ENCODE results near the gene MLLT11. TPM values are rescaled to one million over a fixed set of nuclear protein-coding genes. Genes with fewer than 3 reads are reported as not detected.

MLLT11 gene, protein sequence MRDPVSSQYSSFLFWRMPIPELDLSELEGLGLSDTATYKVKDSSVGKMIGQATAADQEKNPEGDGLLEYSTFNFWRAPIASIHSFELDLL
- polyA plus RNA-seq (ENCODE audit: insufficient read length in 10 of 10): 10 to 100 TPM in 9 of 10 donors, 1 to 10 TPM in 1; 9.6 to 19.4 (median 14.1) TPM
- long read RNA-seq, donor 1, full-length matches to known transcripts: 20 of 20 reads
- long read RNA-seq, donor 1, partial matches to known transcripts: 0 of 20 reads
- long read RNA-seq, donor 1, other reads (novel, unspliced or antisense): 0 of 20 reads
- long read RNA-seq, donor 2, full-length matches to known transcripts: 11 of 19 reads
- long read RNA-seq, donor 2, partial matches to known transcripts: 8 of 19 reads
- long read RNA-seq, donor 2, other reads (novel, unspliced or antisense): 0 of 19 reads
- long read RNA-seq, donor 3: 0 reads
- long read RNA-seq, donor 4, full-length matches to known transcripts: 14 of 14 reads
- long read RNA-seq, donor 4, partial matches to known transcripts: 0 of 14 reads
- long read RNA-seq, donor 4, other reads (novel, unspliced or antisense): 0 of 14 reads
- long read RNA-seq, donor 5, full-length matches to known transcripts: 24 of 24 reads
- long read RNA-seq, donor 5, partial matches to known transcripts: 0 of 24 reads
- long read RNA-seq, donor 5, other reads (novel, unspliced or antisense): 0 of 24 reads
- long read RNA-seq, donor 6, full-length matches to known transcripts: 21 of 21 reads
- long read RNA-seq, donor 6, partial matches to known transcripts: 0 of 21 reads
- long read RNA-seq, donor 6, other reads (novel, unspliced or antisense): 0 of 21 reads
- long read RNA-seq, donor 7, full-length matches to known transcripts: 12 of 12 reads
- long read RNA-seq, donor 7, partial matches to known transcripts: 0 of 12 reads
- long read RNA-seq, donor 7, other reads (novel, unspliced or antisense): 0 of 12 reads
- long read RNA-seq, donor 8, full-length matches to known transcripts: 17 of 29 reads
- long read RNA-seq, donor 8, partial matches to known transcripts: 0 of 29 reads
- long read RNA-seq, donor 8, other reads (novel, unspliced or antisense): 12 of 29 reads
- long read RNA-seq, donor 9, full-length matches to known transcripts: 1 of 1 reads
- long read RNA-seq, donor 9, partial matches to known transcripts: 0 of 1 reads
- long read RNA-seq, donor 9, other reads (novel, unspliced or antisense): 0 of 1 reads

DNA sequence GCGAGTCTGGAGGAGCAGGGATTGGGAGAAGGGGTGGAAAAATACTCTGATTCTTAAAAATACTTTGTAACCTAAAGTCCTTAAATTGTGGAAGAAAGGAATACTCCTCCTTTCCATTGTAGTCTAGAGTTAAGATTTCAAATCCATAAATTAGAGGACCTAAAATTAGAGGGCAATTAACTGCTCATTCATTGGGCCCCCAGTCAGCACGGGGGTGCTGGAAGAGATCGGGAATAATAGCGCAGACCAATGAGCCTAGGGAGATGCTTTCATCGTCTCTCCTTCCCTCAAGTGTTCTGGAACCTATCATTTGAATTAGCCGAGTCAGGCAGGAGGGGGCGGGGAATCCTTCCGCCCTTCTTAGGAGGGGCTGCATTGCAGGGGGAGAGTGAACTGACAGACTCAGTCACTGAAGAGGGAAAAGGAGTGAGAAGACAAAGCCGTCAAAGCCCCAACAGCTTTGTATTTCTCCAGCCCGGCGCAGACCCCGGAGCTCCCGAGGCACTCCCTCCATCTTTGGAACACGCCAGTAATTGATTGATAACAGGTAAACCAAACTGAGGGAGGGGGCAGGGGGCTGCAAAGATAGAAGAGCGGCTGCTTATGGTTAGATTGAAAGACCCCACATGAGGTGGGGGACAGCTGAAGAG lies at the start of gene MLLT11:
Gene MLLT11, plus strand, starts transcription at position 391 of the 650 bp plus-strand sequence. CDS start 6,828 bp downstream, outside the sequence.
- peak; percentile 77 to 94 (median 84) for DNase-seq

DNA sequence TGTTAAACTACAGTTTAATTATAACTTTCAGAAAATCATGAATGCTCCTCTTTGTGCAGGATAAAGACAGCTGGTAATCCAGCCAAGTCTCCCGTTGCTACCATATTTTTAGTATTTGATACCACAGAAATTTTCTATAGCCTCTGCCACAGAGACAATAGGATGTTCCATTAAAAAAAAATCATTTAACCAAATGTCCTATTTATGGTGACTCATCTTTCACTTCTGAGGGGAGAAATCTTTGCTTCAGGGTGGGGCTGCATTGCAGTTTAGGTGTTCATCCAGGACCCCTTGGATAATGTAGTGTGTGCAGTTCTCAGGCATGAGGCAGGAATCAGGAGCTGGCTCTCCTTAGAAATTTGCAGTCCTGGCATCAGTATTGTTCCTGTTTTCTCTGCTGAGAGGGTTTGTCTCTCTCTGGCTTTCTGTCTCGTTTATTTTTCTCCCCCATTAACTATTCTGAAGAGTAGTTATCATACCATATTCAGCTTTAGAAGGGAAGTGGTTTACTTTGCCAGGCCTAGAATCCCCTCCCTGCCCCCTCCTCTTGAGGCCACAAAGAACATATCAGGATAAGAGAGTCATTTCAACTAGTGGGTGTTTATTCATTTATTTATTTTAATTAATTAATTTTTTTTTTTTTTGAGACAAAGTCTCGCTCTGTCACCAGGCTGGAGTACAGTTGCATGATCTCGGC lies 48.9 kb upstream of the MLLT11 start:
- DNase-seq: no peak

DNA sequence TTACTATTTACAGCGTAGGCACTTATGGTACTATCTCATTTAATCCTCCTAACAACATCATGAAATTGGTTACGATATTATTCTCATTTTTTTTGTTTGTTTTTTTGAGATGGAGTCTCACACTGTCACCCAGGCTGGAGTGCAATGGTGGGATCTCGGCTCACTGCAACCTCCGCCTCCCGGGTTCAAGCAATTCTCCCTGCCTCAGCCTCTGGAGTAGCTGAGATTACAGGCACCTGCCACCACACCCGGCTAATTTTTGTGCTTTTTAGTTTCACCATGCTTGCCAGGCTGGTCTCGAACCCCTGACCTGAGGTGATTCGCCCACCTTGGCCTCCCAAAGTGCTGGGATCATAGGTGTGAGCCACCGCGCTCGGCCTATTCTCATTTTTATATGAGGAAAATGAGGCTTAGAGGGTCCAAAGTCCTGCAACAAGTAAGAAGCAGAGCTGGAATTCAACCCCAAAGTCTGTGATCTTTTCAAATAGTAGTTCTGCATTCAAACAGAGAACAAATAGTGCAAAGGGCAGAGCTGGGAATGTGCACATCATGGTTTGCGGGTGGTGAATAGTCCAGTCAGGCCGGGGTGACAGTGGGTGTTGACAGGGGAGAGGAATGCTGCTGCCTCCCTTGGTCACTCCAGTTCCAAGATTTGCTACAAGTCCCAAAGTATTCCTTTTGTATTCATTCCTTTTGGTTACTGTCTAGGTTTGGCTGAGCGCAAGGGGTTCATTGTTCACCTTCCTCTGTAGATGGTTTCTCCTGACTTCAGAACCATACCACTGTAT lies 47.3 kb upstream of the MLLT11 start:
- no peak for DNase-seq

DNA sequence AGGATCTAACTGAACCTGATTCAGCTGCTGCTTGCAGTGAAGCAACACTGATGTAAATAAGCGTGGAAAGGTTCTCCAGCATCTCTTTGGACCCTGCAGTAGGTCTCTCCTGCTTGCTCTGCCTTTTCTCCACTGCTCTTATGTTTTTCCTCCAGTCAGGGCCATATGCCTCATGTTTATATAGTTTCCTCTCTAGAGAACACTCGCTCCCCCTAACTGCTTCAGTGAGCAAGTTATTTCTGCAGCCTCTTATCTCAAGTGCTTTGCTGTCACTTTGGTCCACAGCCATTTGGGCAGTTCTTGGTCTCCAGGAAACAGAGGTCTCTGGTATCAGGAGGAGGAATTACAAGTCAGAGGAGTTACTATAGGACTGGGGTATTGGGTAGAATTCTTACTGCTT lies 46.7 kb upstream of the MLLT11 start:
- DNase-seq: no peak

DNA sequence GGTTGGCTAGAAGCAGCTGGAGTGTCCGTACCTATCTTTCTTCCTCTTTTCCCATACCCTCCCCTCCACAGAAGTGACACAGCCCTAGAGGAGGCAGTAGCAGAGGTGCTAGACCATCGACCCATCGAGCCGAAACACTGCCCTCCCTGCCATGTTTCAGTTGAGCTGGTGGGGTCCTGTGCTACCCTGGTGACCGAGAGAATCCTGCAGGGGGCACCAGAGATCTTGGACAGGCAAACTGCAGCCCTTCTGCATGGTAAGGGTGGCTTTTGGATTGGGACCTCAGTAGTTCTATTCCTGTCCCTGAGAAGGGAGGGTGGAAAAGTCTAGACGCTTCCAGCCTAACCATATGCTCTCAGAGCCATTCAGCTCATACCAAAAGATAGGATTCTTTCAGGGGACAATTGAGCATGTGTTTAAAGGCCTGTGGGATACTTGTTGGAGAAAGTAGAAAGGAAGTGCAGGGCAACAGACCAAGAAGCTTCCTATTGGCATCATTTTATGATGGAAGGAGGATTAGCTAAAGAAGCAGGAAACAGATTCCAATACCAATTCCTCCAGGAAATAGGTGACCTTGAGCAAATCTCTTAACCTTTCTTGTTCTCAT lies 35.6 kb upstream of the MLLT11 start:
- peak; percentile 61 to 75 (median 68) for DNase-seq

DNA sequence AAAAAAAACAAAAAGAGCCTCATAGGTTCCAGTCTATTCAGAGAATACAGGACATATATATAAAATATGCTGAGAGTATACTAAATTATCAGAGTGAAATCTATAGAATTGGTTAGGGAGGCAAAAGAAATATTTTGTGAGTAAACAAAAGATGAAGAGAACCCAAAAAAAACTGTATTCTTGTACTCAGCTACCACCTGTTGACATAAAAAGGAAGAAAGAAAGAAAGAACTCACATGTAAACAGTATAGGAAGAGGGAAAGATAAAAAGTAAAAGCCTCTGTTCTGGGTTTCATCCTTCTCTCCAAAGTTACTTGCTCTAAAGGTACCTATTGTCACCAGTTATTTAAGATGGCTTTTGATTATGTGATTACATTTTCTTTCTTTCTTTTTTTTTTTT lies 33.7 kb upstream of the MLLT11 start:
- no peak for DNase-seq

DNA sequence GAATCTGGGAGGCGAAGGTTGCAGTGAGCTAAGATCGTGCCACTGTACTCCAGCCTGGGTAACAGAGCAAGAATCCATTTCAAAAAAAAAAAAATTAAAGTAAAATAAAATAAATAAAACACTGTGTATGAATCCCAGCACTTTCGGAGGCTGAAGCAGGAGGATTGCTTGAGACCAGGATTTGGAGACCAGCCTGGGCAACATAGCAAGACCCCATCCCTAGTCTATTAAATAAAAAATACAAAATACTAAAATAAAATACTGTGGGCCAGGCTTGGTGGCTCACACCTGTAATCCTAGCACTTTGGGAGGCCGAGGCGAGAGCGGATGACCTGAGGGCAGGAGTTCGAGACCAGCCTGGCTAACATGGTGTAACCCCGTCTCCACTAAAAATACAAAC lies 28.0 kb upstream of the MLLT11 start:
- no peak for DNase-seq

DNA sequence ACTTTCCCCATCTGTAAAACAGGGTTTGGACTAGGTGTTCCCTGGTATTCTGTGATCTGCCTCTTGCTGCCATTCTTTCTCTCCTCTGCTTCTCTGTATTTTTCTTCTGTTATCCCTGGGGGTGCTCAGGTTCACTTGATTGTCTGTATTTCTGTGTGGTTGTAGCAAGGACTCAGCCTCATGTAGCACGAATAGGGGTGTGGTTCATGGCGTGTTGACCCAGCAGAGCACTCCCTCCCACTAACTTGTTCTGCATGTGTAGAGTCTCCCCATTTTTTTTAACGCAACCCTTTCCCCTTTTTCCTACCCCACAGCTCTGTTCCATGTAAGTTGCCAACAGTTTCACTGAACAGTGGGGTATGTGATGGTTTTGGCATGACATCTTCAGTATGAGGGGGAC lies 25.0 kb upstream of the MLLT11 start:
- no peak for DNase-seq

DNA sequence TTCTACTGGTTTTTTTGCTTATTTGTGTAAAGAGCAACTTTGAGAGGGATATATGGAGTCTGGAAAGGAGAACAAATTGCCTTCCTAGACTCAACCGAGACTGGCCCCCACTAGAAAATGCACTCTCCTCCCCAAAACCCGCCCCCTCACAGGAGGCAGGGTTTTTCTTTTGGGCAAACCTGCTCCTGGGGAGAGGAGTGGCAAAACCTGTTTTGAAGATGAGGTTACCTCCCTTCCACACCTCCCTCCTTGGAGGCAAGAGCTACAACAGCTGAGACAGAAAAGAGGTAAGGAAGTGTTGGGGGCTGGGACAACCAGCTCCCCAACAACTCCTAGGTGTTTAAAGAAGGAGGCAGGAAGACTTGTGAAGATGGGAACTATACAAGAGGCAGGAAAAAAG lies 23.8 kb upstream of the MLLT11 start, which contains the start of gene BNIPL:
Gene BNIPL, plus strand, starts transcription at position 231 of the 400 bp plus-strand sequence. Its CDS starts 140 bp downstream, at position 371.
- no peak for DNase-seq

DNA sequence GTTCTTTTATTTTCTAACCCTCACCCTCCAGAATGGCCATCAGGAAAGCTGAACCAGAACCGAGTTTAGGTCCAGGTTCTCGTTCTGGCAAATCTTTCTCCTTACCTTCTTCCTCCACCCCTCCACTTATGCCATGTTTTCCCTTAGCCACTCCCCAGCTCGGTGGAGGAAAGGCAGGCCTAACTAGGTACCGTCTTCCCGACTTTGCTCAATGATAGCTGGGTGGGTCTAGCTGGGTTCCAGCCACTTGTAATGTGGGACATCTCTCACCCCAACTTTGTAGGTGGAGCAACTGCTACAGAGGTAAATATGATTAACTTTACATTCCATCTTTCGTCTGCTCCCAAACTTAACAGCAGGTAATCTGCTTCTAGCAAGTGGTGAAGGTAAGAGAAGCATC lies 23.2 kb upstream of the MLLT11 start:
- no peak for DNase-seq

DNA sequence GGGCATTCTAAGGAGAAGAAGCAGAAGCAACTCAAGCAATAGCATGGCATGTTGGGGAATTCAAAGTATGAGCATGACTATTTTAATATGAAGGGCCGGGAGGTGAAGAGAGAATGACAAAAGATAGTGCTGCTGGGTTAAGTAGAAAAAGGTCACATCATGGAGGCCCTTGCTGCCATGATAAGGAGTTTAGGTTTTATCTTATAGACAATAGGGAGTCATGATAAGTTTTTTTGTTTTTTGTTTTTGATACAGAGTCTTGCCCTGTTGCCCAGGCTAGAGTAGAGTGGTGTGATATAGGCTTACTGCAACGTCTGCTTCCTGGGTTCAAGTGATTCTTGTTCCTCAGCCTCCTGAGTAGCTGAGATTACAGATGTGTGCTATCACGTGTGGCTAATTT lies 20.7 kb upstream of the MLLT11 start:
- DNase-seq: no peak

DNA sequence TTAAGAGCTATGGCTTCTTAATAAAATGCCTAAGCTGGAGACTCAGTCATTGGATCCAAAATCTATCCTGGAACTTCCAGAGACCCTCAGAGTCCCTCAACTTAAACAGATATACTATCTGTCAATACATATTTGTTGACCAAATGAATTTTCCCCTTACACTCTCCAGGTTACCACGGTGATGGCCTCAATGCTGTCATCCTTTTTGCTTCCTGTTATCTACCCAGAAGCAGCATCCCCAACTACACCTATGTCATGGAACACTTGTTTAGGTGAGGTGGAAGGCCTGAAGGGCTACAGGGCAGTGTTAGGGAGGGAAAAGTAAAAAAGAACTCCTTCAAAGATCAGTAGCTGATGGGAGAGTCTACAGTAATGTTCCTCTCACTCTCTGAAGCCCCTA lies 17.0 kb upstream of the MLLT11 start:
- no peak for DNase-seq

DNA sequence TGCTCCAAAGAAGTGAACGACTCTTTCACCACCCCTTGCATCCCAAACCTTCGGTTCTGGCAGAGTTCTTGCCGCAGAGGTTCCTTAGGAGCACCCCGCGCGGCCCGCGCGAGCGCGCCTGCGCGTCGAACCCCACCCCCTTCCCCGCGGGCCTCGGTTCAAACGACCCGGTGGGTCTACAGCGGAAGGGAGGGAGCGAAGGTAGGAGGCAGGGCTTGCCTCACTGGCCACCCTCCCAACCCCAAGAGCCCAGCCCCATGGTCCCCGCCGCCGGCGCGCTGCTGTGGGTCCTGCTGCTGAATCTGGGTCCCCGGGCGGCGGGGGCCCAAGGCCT lies 12.6 kb upstream of the MLLT11 start, which contains the start of gene C1orf56:
Gene C1orf56, plus strand, starts transcription at position 161 of the 334 bp plus-strand sequence. Its CDS starts 97 bp downstream, at position 258.
- peak; percentile 67 to 92 (median 89) for DNase-seq

DNA sequence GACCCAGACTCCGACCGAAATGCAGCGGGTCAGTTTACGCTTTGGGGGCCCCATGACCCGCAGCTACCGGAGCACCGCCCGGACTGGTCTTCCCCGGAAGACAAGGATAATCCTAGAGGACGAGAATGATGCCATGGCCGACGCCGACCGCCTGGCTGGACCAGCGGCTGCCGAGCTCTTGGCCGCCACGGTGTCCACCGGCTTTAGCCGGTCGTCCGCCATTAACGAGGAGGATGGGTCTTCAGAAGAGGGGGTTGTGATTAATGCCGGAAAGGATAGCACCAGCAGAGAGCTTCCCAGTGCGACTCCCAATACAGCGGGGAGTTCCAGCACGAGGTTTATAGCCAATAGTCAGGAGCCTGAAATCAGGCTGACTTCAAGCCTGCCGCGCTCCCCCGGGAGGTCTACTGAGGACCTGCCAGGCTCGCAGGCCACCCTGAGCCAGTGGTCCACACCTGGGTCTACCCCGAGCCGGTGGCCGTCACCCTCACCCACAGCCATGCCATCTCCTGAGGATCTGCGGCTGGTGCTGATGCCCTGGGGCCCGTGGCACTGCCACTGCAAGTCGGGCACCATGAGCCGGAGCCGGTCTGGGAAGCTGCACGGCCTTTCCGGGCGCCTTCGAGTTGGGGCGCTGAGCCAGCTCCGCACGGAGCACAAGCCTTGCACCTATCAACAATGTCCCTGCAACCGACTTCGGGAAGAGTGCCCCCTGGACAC lies 12.1 kb upstream of the MLLT11 start:
- peak in 2 of 3 donors; percentile 63 to 85 for DNase-seq

DNA sequence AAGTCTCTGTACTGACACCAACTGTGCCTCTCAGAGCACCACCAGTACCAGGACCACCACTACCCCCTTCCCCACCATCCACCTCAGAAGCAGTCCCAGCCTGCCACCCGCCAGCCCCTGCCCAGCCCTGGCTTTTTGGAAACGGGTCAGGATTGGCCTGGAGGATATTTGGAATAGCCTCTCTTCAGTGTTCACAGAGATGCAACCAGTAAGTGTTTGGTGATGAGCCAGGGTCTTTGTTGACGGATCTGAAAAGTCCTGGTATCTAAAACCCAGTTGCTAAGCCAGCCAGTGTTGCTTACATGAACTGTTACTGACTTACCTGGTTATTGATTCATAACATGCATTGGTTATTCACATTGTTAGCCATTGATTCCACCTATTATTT lies 11.6 kb upstream of the MLLT11 start:
- no peak for DNase-seq

DNA sequence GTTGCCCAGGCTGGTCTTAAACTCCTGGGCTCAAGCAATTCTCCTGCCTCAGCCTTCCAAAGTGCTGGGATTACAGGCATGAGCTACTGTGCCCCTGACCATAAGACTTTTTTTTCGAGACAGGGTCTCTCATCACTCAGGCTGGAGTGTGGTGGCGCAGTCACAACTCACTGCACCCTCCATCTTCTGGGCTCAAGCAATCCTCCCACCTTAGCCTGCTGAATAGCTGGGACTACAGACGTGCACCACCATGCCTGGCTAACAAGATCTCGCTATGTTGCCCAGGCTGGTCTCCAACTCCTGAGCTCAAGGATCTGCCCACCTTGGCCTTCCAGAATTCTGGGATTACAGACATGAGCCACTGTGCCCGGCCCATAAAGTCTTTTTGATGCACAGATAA lies 10.7 kb upstream of the MLLT11 start:
- no peak for DNase-seq

DNA sequence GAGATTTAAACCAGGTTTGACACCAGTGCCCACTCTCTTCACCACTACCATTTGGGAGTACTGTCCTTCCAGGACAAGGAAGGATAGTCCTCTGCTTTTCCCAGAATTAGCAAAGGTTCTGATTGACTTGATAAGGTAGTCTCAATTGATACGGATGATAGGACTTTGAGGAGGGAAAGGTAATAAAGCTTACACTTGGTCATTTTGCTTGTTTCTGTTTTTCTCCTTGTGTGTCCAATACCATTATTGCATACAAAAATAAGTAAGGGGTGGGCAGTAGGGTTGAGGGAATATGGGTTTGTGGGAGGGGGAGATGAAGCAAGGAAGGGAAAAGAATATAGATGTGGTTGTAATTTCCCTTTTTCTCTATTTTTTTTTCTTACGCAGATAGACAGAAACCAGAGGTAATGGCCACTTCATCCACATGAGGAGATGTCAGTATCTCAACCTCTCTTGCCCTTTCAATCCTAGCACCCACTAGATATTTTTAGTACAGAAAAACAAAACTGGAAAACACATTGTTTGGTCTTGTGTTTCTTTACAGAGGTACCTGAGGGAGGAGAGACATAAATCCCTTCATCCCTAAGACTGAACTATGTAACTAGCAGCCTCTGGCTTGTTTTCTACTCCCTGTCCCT lies 10.0 kb upstream of the MLLT11 start:
- no peak for DNase-seq

DNA sequence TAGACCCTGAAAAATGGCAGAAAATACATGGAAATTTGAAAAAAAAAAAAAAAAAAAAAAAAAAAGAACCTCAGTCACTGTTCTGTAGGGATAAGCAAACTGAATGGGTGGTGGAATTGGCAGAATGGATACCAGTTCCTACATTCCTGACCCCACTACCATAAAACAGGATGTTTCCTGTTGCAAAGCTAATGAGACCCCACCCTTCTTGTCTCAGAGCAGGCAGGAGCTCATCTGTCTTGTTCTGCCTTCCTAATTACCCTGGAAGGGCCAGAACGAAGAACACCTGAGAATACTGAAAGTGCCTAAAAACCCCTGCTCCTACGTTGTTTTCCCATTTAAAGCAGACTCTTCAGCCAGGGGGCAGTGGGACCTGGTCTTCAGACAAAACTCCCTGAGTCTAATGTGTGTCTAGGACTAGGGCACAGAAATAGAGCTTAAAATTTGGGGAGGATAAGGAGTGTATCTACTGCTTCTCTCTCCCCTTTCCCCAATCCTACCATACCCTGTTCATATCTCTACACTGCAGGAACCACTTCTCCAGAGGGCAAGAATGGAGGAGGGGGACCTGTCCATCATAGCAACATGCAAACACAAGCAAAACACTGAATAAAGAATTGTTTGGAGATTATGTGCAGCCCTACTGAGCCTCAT lies 8.7 kb upstream of the MLLT11 start:
- DNase-seq: no peak

Measured in muscle of back (tissue), 13 donors.